Measurements from ENCODE around the gene DROSHA. TPM values are rescaled to one million over a fixed set of nuclear protein-coding genes. Genes with fewer than 3 reads are reported as not detected.
A peak's percentile ranks its signal among the peaks of the same experiment; 100 is the strongest.

The DROSHA gene
- total and polyA plus RNA-seq, 2 experiments from 2014 or later = 25.3 to 40.8 TPM

- Histone ChIP-seq H3K79me2 (no peaks in the 10 kb centered on the region), H3K27ac (no peak overlapping the region), H3K4me3 (no peak overlapping the region), H3K4me2 (no peak overlapping the region), H4K20me1 (ENCODE audit: insufficient read depth, poor library complexity, severe bottlenecking) (no peaks in the 10 kb centered on the region), H3K9me3 (ENCODE audit: low read depth) (no peaks in the 10 kb centered on the region), H3K9me2 (replicated peaks; ENCODE audit: insufficient read depth) (no peaks in the 10 kb centered on the region), H3K4me1 (ENCODE audit: insufficient read depth) (peaks cover 15% of the 10 kb centered on the region), H3K27me3 (no peaks in the 10 kb centered on the region), H2AFZ (no peak overlapping the region), H3K36me3 (replicated peaks; ENCODE audit: insufficient read depth, low read depth) (no peaks in the 10 kb centered on the region)
- no peak for TF ChIP-seq EZH2 (IDR thresholded peaks at IDR 0.05; ENCODE audit: borderline replicate concordance)
- TF ChIP-seq CTCF (IDR thresholded peaks at IDR 0.05; ENCODE audit: poor library complexity) = no peak
- no peak for TF ChIP-seq EZH2phosphoT487 (IDR thresholded peaks at IDR 0.05; ENCODE audit: low read depth, severe bottlenecking, unreplicated experiment)
- no peak for DNase-seq (ENCODE audit: low spot score)
- WGBS (ENCODE audit: low lambda C conversion rate, missing lambda C conversion rate) = 86% methylated on average over 4 of the region's 4 CpGs
Observed at GRCh38 chr5:31381299-31381698, 150.6 kb downstream of the DROSHA start.

- WGBS (ENCODE audit: low lambda C conversion rate, missing lambda C conversion rate) = 86% methylated on average over 4 of the region's 4 CpGs
- no peaks in the 10 kb centered on the region for H4K20me1 ChIP-seq (ENCODE audit: insufficient read depth, poor library complexity, severe bottlenecking)
- no peak overlapping the region for H2AFZ ChIP-seq
- H3K27ac ChIP-seq = no peak overlapping the region
- H3K9me2 ChIP-seq (replicated peaks; ENCODE audit: insufficient read depth) = no peaks in the 10 kb centered on the region
- no peak for DNase-seq (ENCODE audit: low spot score)
- H3K4me3 ChIP-seq = no peak overlapping the region
- TF ChIP-seq EZH2 (IDR thresholded peaks at IDR 0.05; ENCODE audit: borderline replicate concordance) (no peak), EZH2phosphoT487 (IDR thresholded peaks at IDR 0.05; ENCODE audit: low read depth, severe bottlenecking, unreplicated experiment) (no peak), CTCF (IDR thresholded peaks at IDR 0.05; ENCODE audit: poor library complexity) (no peak)
- peaks cover 15% of the 10 kb centered on the region for H3K4me1 ChIP-seq (ENCODE audit: insufficient read depth)
- no peaks in the 10 kb centered on the region for H3K79me2 ChIP-seq
- no peaks in the 10 kb centered on the region for H3K27me3 ChIP-seq
- no peaks in the 10 kb centered on the region for H3K9me3 ChIP-seq (ENCODE audit: low read depth)
- H3K4me2 ChIP-seq = no peak overlapping the region
- H3K36me3 ChIP-seq (replicated peaks; ENCODE audit: insufficient read depth, low read depth) = no peaks in the 10 kb centered on the region
Observed at GRCh38 chr5:31380049-31380448, 151.8 kb downstream of the DROSHA start.

GRCh38 chr5:31378838-31379237 lies 153.1 kb downstream of the DROSHA start:
- no peak overlapping the region for H3K27ac ChIP-seq
- H3K4me2 ChIP-seq = no peak overlapping the region
- H3K27me3 ChIP-seq = no peaks in the 10 kb centered on the region
- H3K9me3 ChIP-seq (ENCODE audit: low read depth) = no peaks in the 10 kb centered on the region
- 55% methylated on average over 7 of the region's 7 CpGs for WGBS (ENCODE audit: low lambda C conversion rate, missing lambda C conversion rate)
- no peaks in the 10 kb centered on the region for H3K79me2 ChIP-seq
- H4K20me1 ChIP-seq (ENCODE audit: insufficient read depth, poor library complexity, severe bottlenecking) = no peaks in the 10 kb centered on the region
- no peak overlapping the region for H2AFZ ChIP-seq
- peak; percentile 23 for DNase-seq (ENCODE audit: low spot score)
- no peak for TF ChIP-seq EZH2 (IDR thresholded peaks at IDR 0.05; ENCODE audit: borderline replicate concordance)
- no peak for TF ChIP-seq CTCF (IDR thresholded peaks at IDR 0.05; ENCODE audit: poor library complexity)
- no peak for TF ChIP-seq EZH2phosphoT487 (IDR thresholded peaks at IDR 0.05; ENCODE audit: low read depth, severe bottlenecking, unreplicated experiment)
- H3K36me3 ChIP-seq (replicated peaks; ENCODE audit: insufficient read depth, low read depth) = no peaks in the 10 kb centered on the region
- H3K9me2 ChIP-seq (replicated peaks; ENCODE audit: insufficient read depth) = no peaks in the 10 kb centered on the region
- peaks cover 15% of the 10 kb centered on the region for H3K4me1 ChIP-seq (ENCODE audit: insufficient read depth)
- no peak overlapping the region for H3K4me3 ChIP-seq

GRCh38 chr5:31378136-31378535 lies 153.8 kb downstream of the DROSHA start:
- no peaks in the 10 kb centered on the region for H3K79me2 ChIP-seq
- no peaks in the 10 kb centered on the region for H3K36me3 ChIP-seq (replicated peaks; ENCODE audit: insufficient read depth, low read depth)
- H3K9me3 ChIP-seq (ENCODE audit: low read depth) = no peaks in the 10 kb centered on the region
- H3K27ac ChIP-seq = peak overlapping the region; percentile 18
- DNase-seq (ENCODE audit: low spot score) = no peak
- H3K4me2 ChIP-seq = peak overlapping the region; percentile 40
- TF ChIP-seq EZH2phosphoT487 (IDR thresholded peaks at IDR 0.05; ENCODE audit: low read depth, severe bottlenecking, unreplicated experiment) (no peak), EZH2 (IDR thresholded peaks at IDR 0.05; ENCODE audit: borderline replicate concordance) (no peak), CTCF (IDR thresholded peaks at IDR 0.05; ENCODE audit: poor library complexity) (no peak)
- peaks cover 15% of the 10 kb centered on the region for H3K4me1 ChIP-seq (ENCODE audit: insufficient read depth)
- no peak overlapping the region for H2AFZ ChIP-seq
- no peaks in the 10 kb centered on the region for H4K20me1 ChIP-seq (ENCODE audit: insufficient read depth, poor library complexity, severe bottlenecking)
- H3K27me3 ChIP-seq = no peaks in the 10 kb centered on the region
- H3K4me3 ChIP-seq = no peak overlapping the region
- H3K9me2 ChIP-seq (replicated peaks; ENCODE audit: insufficient read depth) = no peaks in the 10 kb centered on the region

Data from hepatocyte (in vitro differentiated cells).